IMR-90 (cell line): Measurements from ENCODE around the gene MXD4. TPM values are rescaled to one million over a fixed set of nuclear protein-coding genes. Genes with fewer than 3 reads are reported as not detected.

Experiments
- ATAC-seq: fragments of 200-7000 bp; cut with Tn5 transposase; 2 replicates; pipeline ENCODE4 v1.9.1; 2020; ENCODE audit warnings: low read depth, mild to moderate bottlenecking, moderate library complexity
- BruUV-seq: library from RNA; stranded (reverse); fragments of 400-500 nt; replicated peaks from 2 replicates; lab custom pipeline; 2021; lab: Mats Ljungman, UMichigan
- CTCF ChIA-PET: fragments of 300-600 bp; formaldehyde crosslinking; extraction: SDS; loops from one replicate; lab custom pipeline; 2021; ENCODE audit warnings: antibody characterized with exemption; lab: Yijun Ruan, JAX
- POLR2A ChIA-PET: fragments of 300-600 bp; sonication (Branson Sonifier 250); formaldehyde crosslinking; loops from one replicate; lab custom pipeline; 2022; ENCODE audit warnings: antibody characterized with exemption; ENCODE audit not compliant: unreplicated experiment; lab: Charles Lee
- DNase-seq: peaks from one replicate; pipeline ENCODE4 v3.0.0; 2013
- H2AFZ ChIP-seq: replicated peaks from 2 replicates; pipeline ENCODE3; 2013; ENCODE audit warnings: low read length, mild to moderate bottlenecking; ENCODE audit not compliant: poor library complexity
- H2AK5ac ChIP-seq: 2 replicates; pipeline ENCODE4 v1.6.1; 2013; ENCODE audit warnings: low read depth, low read length, inconsistent platforms
- H2AK9ac ChIP-seq: replicated peaks from 2 replicates; pipeline ENCODE3; 2013; ENCODE audit warnings: mild to moderate bottlenecking, low read depth, low read length, moderate library complexity; ENCODE audit not compliant: poor library complexity
- H2BK120ac ChIP-seq: 2 replicates; pipeline ENCODE4 v1.6.1; 2013; ENCODE audit warnings: low read depth, low read length, inconsistent platforms
- H2BK15ac ChIP-seq: 3 replicates; pipeline ENCODE4 v1.6.1; 2013; ENCODE audit warnings: low read depth, low read length, inconsistent platforms
- H2BK20ac ChIP-seq: 2 replicates; pipeline ENCODE4 v1.6.1; 2013; ENCODE audit warnings: low read depth, mild to moderate bottlenecking, inconsistent platforms, low read length, moderate library complexity
- H2BK5ac ChIP-seq: 2 replicates; pipeline ENCODE4 v1.6.1; 2013; ENCODE audit warnings: mild to moderate bottlenecking, low read depth, low read length, inconsistent platforms; ENCODE audit not compliant: poor library complexity, severe bottlenecking
- H3K14ac ChIP-seq: replicated peaks from 2 replicates; pipeline ENCODE4 v1.6.1; 2013; ENCODE audit warnings: low read depth, low read length, inconsistent platforms
- H3K18ac ChIP-seq: 2 replicates; pipeline ENCODE4 v1.6.1; 2013; ENCODE audit warnings: low read depth, low read length, control low read depth
- H3K23ac ChIP-seq: 2 replicates; pipeline ENCODE4 v1.6.1; 2013; ENCODE audit warnings: low read depth, low read length, inconsistent platforms
- H3K27ac ChIP-seq: 2 replicates; pipeline ENCODE4 v1.5.1; 2013; ENCODE audit warnings: mild to moderate bottlenecking, control low read depth, low read length; ENCODE audit not compliant: insufficient read depth
- H3K27me3 ChIP-seq: 2 replicates; pipeline ENCODE4 v1.6.1; 2013; ENCODE audit warnings: low read length; ENCODE audit not compliant: control insufficient read depth, insufficient read depth
- H3K36me3 ChIP-seq: 2 replicates; pipeline ENCODE4 v1.6.1; 2013; ENCODE audit warnings: low read length, mixed read lengths; ENCODE audit not compliant: control insufficient read depth, insufficient read depth
- H3K4ac ChIP-seq: 2 replicates; pipeline ENCODE4 v1.6.1; 2013; ENCODE audit warnings: low read depth, low read length, inconsistent platforms
- H3K4me1 ChIP-seq: 2 replicates; pipeline ENCODE4 v1.6.1; 2013; ENCODE audit warnings: low read length, mixed read lengths; ENCODE audit not compliant: control insufficient read depth, insufficient read depth
- H3K4me2 ChIP-seq: 2 replicates; pipeline ENCODE4 v1.6.1; 2013; ENCODE audit warnings: low read depth, mild to moderate bottlenecking, control low read depth, low read length, moderate library complexity
- H3K4me3 ChIP-seq: 2 replicates; pipeline ENCODE4 v1.5.1; 2013; ENCODE audit warnings: low read depth, mild to moderate bottlenecking, control low read depth, low read length, moderate library complexity; ENCODE audit not compliant: insufficient read depth
- H3K56ac ChIP-seq: 2 replicates; pipeline ENCODE4 v1.6.1; 2013; ENCODE audit warnings: low read length, inconsistent platforms; ENCODE audit not compliant: insufficient read depth; ENCODE audit errors: extremely low read depth
- H3K79me1 ChIP-seq, 2 experiments: 2 replicates each; pipeline ENCODE4 v1.6.1; 2013; ENCODE audit warnings: low read length in 2 of 2, inconsistent platforms in 1 of 2, low read depth in 1 of 2
- H3K9ac ChIP-seq: 2 replicates; pipeline ENCODE4 v1.6.1; 2013; ENCODE audit warnings: low read depth, low read length, control low read depth
- H3K9me1 ChIP-seq: 2 replicates; pipeline ENCODE4 v1.6.1; 2013; ENCODE audit warnings: low read length, inconsistent platforms; ENCODE audit not compliant: insufficient read depth
- H3K9me3 ChIP-seq: 2 replicates; pipeline ENCODE4 v1.6.1; 2013; ENCODE audit warnings: low read length; ENCODE audit not compliant: control insufficient read depth, insufficient read depth
- H4K20me1 ChIP-seq: 2 replicates; pipeline ENCODE4 v1.6.1; 2013; ENCODE audit warnings: low read length, inconsistent platforms; ENCODE audit not compliant: insufficient read depth
- H4K5ac ChIP-seq: 2 replicates; pipeline ENCODE4 v1.6.1; 2013; ENCODE audit warnings: mild to moderate bottlenecking, low read depth, low read length, control low read depth
- H4K8ac ChIP-seq, 2 experiments: 2 replicates each; pipeline ENCODE4 v1.6.1; 2013; ENCODE audit warnings: low read depth in 2 of 2, low read length in 2 of 2, control low read depth in 1 of 2, inconsistent platforms in 1 of 2
- H4K91ac ChIP-seq: 2 replicates; pipeline ENCODE4 v1.6.1; 2013; ENCODE audit warnings: low read depth, low read length, inconsistent platforms; ENCODE audit not compliant: insufficient read depth
- BHLHE40 ChIP-seq: fragments of 150-350 bp; IDR thresholded peaks from 2 replicates; pipeline ENCODE4 v1.6.1; 2016; ENCODE audit warnings: mild to moderate bottlenecking, low read depth, low read length
- CEBPB ChIP-seq: IDR thresholded peaks from 2 replicates; pipeline ENCODE4 v1.6.1; 2012; ENCODE audit warnings: low read depth, low read length, improper control_type of control experiment
- CHD1 ChIP-seq: IDR thresholded peaks from 2 replicates; pipeline ENCODE4 v1.6.1; 2012; ENCODE audit warnings: low read depth, low read length, improper control_type of control experiment
- CTCF ChIP-seq: conservative IDR thresholded peaks from 2 replicates; pipeline ENCODE4 v1.5.1; 2012; ENCODE audit warnings: mild to moderate bottlenecking, low read depth, low read length, improper control_type of control experiment
- ELK1 ChIP-seq: fragments of 150-350 bp; IDR thresholded peaks from 2 replicates; pipeline ENCODE4 v1.6.1; 2016; ENCODE audit warnings: low read depth, mild to moderate bottlenecking, low read length, moderate library complexity, borderline replicate concordance
- FOS ChIP-seq: fragments of 150-350 bp; IDR thresholded peaks from 2 replicates; pipeline ENCODE4 v1.6.1; 2016; ENCODE audit warnings: low read depth, low read length
- MAFK ChIP-seq: IDR thresholded peaks from 2 replicates; pipeline ENCODE4 v1.6.1; 2012; ENCODE audit warnings: low read depth, low read length, improper control_type of control experiment
- MAZ ChIP-seq: IDR thresholded peaks from 2 replicates; pipeline ENCODE4 v1.6.1; 2012; ENCODE audit warnings: low read depth, mild to moderate bottlenecking, low read length, improper control_type of control experiment, moderate library complexity, borderline replicate concordance
- MXI1 ChIP-seq: IDR thresholded peaks from 2 replicates; pipeline ENCODE4 v1.6.1; 2012; ENCODE audit warnings: low read depth, mild to moderate bottlenecking, low read length, moderate library complexity, borderline replicate concordance
- NFE2L2 ChIP-seq: fragments of 150-350 bp; IDR thresholded peaks from 2 replicates; pipeline ENCODE4 v1.6.1; 2016; ENCODE audit warnings: low read depth, mild to moderate bottlenecking, low read length
- POLR2A ChIP-seq: IDR thresholded peaks from 2 replicates; pipeline ENCODE4 v1.6.1; 2012; ENCODE audit warnings: mild to moderate bottlenecking, low read depth, low read length
- RAD21 ChIP-seq: IDR thresholded peaks from 2 replicates; pipeline ENCODE4 v1.6.1; 2012; ENCODE audit warnings: low read length, improper control_type of control experiment
- RCOR1 ChIP-seq: IDR thresholded peaks from 2 replicates; pipeline ENCODE4 v1.6.1; 2012; ENCODE audit warnings: mild to moderate bottlenecking, low read length, improper control_type of control experiment; ENCODE audit not compliant: insufficient replicate concordance
- RFX5 ChIP-seq: IDR thresholded peaks from 2 replicates; pipeline ENCODE4 v1.8.0; 2012; ENCODE audit warnings: low read depth, mild to moderate bottlenecking, low read length, moderate library complexity
- SMC3 ChIP-seq: fragments of 150-350 bp; IDR thresholded peaks from 2 replicates; pipeline ENCODE4 v1.6.1; 2016; ENCODE audit warnings: low read depth, mild to moderate bottlenecking, antibody characterized with exemption, low read length, moderate library complexity
- WGBS, 2 experiments: methylation state at CpG; one replicate each; pipeline versions ENCODE4 v1.1.5 to v1.1.7; 2013; ENCODE audit warnings: missing lambda C conversion rate in 2 of 2; ENCODE audit not compliant: insufficient read length in 1 of 2; ENCODE audit errors: extremely low coverage in 2 of 2; 5-methylcytosine and 5-hydroxymethylcytosine counted together
- dilution Hi-C: fragments of 300-500 bp; cut with HindIII; formaldehyde crosslinking; loops from one replicate; pipeline ENCODE4 v1.14.3; 2018; ENCODE audit warnings: low sequenced_read_pairs; ENCODE audit not compliant: unreplicated experiment
- in situ Hi-C: fragments of 300-500 bp; cut with MboI; formaldehyde crosslinking; loops from 3 replicates; pipeline ENCODE4 v1.14.3; 2019; ENCODE audit warnings: low sequenced_read_pairs, inconsistent platforms, mixed read lengths
- intact Hi-C: fragments of 100-400 bp; cut with micrococcal nuclease; formaldehyde crosslinking; loops from 2 replicates; pipeline ENCODE4 v1.10.0; 2022
- polyA plus RNA-seq, 3 experiments: library from polyadenylated mRNA; depleted of rRNA; stranded (reverse); fragments of >200 nt; gene quantifications; 2 replicates each; pipeline ENCODE4 v1.2.3, GENCODE V29; 2012; ENCODE audit warnings: low replicate concordance in 1 of 3
- total RNA-seq: library from RNA; depleted of rRNA; stranded (reverse); fragments of >200 nt; gene quantifications from 2 replicates; pipeline ENCODE4 v1.2.3, GENCODE V29; 2012
- TF ChIP-seq, protein P1 (sequence below): fragments of 150-350 bp; IDR thresholded peaks from 2 replicates; pipeline ENCODE4 v1.6.1; 2017; ENCODE audit warnings: mild to moderate bottlenecking, antibody characterized with exemption, low read length, low read depth

The MXD4 gene
- total and polyA plus RNA-seq, 2 of the 4 experiments (the other 2 are of a cell fraction), result 22.8 to 54.4 TPM

DNA sequence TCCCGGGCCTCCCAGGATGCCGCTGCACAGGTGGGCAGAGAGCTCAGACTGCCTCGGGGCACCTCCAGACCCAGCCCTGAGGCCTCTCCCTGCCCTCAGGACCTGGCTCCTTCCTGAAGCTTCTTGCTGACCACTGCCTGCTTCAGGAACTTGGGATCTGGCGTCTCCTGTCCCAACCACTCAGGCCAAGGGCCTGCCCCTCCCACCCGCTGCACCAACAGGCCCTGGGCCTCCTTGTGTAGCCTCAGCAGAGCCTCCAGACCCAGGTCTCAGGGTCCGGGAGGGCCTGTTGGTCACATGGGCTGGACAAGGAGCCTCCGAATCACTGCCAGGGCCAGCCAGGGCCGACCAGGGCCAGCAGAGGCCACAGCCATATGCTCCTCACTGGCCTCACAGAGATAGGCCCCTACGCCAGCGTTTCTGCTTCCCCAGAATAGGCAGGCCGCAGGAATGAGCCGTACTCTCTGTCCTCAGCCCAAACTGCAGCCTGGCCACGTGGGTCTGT, 2.8 kb downstream of the MXD4 start:
- Histone ChIP-seq H3K9me3 (no peaks in the 10 kb centered on the region), H2AK9ac (peak overlapping the region; percentile 71), H4K91ac (no peak overlapping the region), H3K14ac (no peak overlapping the region), H3K36me3 (peaks cover 39% of the 10 kb centered on the region), H3K4me1 (peaks cover 6% of the 10 kb centered on the region; the same call in 1 of the 2 replicates), H3K4me2 (no peak overlapping the region), H4K20me1 (peaks cover 59% of the 10 kb centered on the region), H3K23ac (no peak overlapping the region), H4K5ac (no peak overlapping the region), H3K4me3 (no peak overlapping the region), H3K9ac (no peak overlapping the region), H3K27ac (no peak overlapping the region), H2BK5ac (no peak overlapping the region), H3K18ac (no peak overlapping the region), H2AFZ (peak overlapping the region; percentile 3), H3K9me1 (peaks cover 4% of the 10 kb centered on the region; the same call in 1 of the 2 replicates), H2BK120ac (no peak overlapping the region), H4K8ac (no peak overlapping the region), H3K27me3 (no peaks in the 10 kb centered on the region), H2BK20ac (no peak overlapping the region), H2BK15ac (no peak overlapping the region), H3K4ac (no peak overlapping the region), H2AK5ac (no peak overlapping the region), H3K56ac (no peak overlapping the region), H3K79me1 (peaks cover 32 to 59% of the 10 kb centered on the region in 2 experiments)
- TF ChIP-seq RFX5, result no peak
- no peak for TF ChIP-seq CEBPB
- TF ChIP-seq FOS, result no peak
- TF ChIP-seq SMC3, result no peak
- no peak for TF ChIP-seq MAFK
- TF ChIP-seq, protein P1, sequence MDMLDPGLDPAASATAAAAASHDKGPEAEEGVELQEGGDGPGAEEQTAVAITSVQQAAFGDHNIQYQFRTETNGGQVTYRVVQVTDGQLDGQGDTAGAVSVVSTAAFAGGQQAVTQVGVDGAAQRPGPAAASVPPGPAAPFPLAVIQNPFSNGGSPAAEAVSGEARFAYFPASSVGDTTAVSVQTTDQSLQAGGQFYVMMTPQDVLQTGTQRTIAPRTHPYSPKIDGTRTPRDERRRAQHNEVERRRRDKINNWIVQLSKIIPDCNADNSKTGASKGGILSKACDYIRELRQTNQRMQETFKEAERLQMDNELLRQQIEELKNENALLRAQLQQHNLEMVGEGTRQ, result no peak
- no peak for TF ChIP-seq CTCF
- TF ChIP-seq RAD21, result no peak
- no peak for TF ChIP-seq MAZ
- no peak for TF ChIP-seq CHD1
- no peak for TF ChIP-seq BHLHE40
- TF ChIP-seq MXI1, result no peak
- TF ChIP-seq POLR2A, result no peak
- no peak for TF ChIP-seq NFE2L2
- TF ChIP-seq RCOR1, result no peak
- no peak for TF ChIP-seq ELK1
- in situ Hi-C loops (no loop called here), intact Hi-C loops (no loop called here), dilution Hi-C loops (no loop called here)
- 85% methylated on average over 3 of the region's 13 CpGs; no CpG with 5 or more reads in 1 of the 2 experiments for WGBS, 2 experiments
- CTCF ChIA-PET, result no interaction called here
- no TSS peak for BruUV-seq
- no peak for DNase-seq
- POLR2A ChIA-PET, result no interaction called here
- ATAC-seq, result no peak
